ENCODE results near the gene SMARCA4. TPM values are rescaled to one million over a fixed set of nuclear protein-coding genes. Genes with fewer than 3 reads are reported as not detected.

SMARCA4 gene
- total and polyA plus RNA-seq, 2 experiments from 2014 or later, result 80.7 to 93.4 TPM

- 96% methylated on average over 6 of the region's 6 CpGs for WGBS (ENCODE audit: low lambda C conversion rate, missing lambda C conversion rate)
- Histone ChIP-seq H3K9me2 (replicated peaks; ENCODE audit: insufficient read depth) (no peaks in the 10 kb centered on the region), H2AFZ (no peak overlapping the region), H3K27me3 (no peaks in the 10 kb centered on the region), H3K4me1 (ENCODE audit: insufficient read depth) (no peaks in the 10 kb centered on the region), H3K27ac (no peak overlapping the region), H3K9me3 (ENCODE audit: low read depth) (no peaks in the 10 kb centered on the region), H3K36me3 (replicated peaks; ENCODE audit: insufficient read depth, low read depth) (no peaks in the 10 kb centered on the region), H3K79me2 (peaks cover 53% of the 10 kb centered on the region), H4K20me1 (ENCODE audit: insufficient read depth, poor library complexity, severe bottlenecking) (peaks cover 56% of the 10 kb centered on the region), H3K4me3 (no peak overlapping the region), H3K4me2 (no peak overlapping the region)
- TF ChIP-seq EZH2phosphoT487 (IDR thresholded peaks at IDR 0.05; ENCODE audit: low read depth, severe bottlenecking, unreplicated experiment) (no peak), EZH2 (IDR thresholded peaks at IDR 0.05; ENCODE audit: borderline replicate concordance) (no peak), CTCF (IDR thresholded peaks at IDR 0.05; ENCODE audit: poor library complexity) (no peak)
- no peak for DNase-seq (ENCODE audit: low spot score)
Observed at GRCh38 chr19:11108746-11109145, 147.9 kb downstream of the SMARCA4 start.

GRCh38 chr19:11111117-11111770 is 150.4 kb downstream of the SMARCA4 start:
- Histone ChIP-seq H2AFZ (no peak overlapping the region), H3K4me1 (ENCODE audit: insufficient read depth) (no peaks in the 10 kb centered on the region), H3K79me2 (peaks cover 32% of the 10 kb centered on the region), H3K9me2 (replicated peaks; ENCODE audit: insufficient read depth) (no peaks in the 10 kb centered on the region), H3K4me2 (no peak overlapping the region), H3K36me3 (replicated peaks; ENCODE audit: insufficient read depth, low read depth) (no peaks in the 10 kb centered on the region), H3K4me3 (no peak overlapping the region), H4K20me1 (ENCODE audit: insufficient read depth, poor library complexity, severe bottlenecking) (peaks cover 45% of the 10 kb centered on the region), H3K9me3 (ENCODE audit: low read depth) (no peaks in the 10 kb centered on the region), H3K27ac (no peak overlapping the region), H3K27me3 (no peaks in the 10 kb centered on the region)
- DNase-seq (ENCODE audit: low spot score), result no peak
- no peak for TF ChIP-seq EZH2 (IDR thresholded peaks at IDR 0.05; ENCODE audit: borderline replicate concordance)
- WGBS (ENCODE audit: low lambda C conversion rate, missing lambda C conversion rate), result 96% methylated on average over 15 of the region's 15 CpGs

- no peaks in the 10 kb centered on the region for H3K9me2 ChIP-seq (replicated peaks; ENCODE audit: insufficient read depth)
- H3K79me2 ChIP-seq, result peaks cover 27% of the 10 kb centered on the region
- no peak for TF ChIP-seq EZH2phosphoT487 (IDR thresholded peaks at IDR 0.05; ENCODE audit: low read depth, severe bottlenecking, unreplicated experiment)
- no peak for TF ChIP-seq CTCF (IDR thresholded peaks at IDR 0.05; ENCODE audit: poor library complexity)
- no peak for TF ChIP-seq EZH2 (IDR thresholded peaks at IDR 0.05; ENCODE audit: borderline replicate concordance)
- peaks cover 40% of the 10 kb centered on the region for H4K20me1 ChIP-seq (ENCODE audit: insufficient read depth, poor library complexity, severe bottlenecking)
- WGBS (ENCODE audit: low lambda C conversion rate, missing lambda C conversion rate), result 83% methylated on average over 6 of the region's 8 CpGs
- no peak overlapping the region for H3K4me3 ChIP-seq
- no peak overlapping the region for H2AFZ ChIP-seq
- H3K27me3 ChIP-seq, result no peaks in the 10 kb centered on the region
- H3K9me3 ChIP-seq (ENCODE audit: low read depth), result no peaks in the 10 kb centered on the region
- H3K4me2 ChIP-seq, result no peak overlapping the region
- no peaks in the 10 kb centered on the region for H3K4me1 ChIP-seq (ENCODE audit: insufficient read depth)
- no peak overlapping the region for H3K27ac ChIP-seq
- no peaks in the 10 kb centered on the region for H3K36me3 ChIP-seq (replicated peaks; ENCODE audit: insufficient read depth, low read depth)
- no peak for DNase-seq (ENCODE audit: low spot score)
Observed at GRCh38 chr19:11111771-11112144, 150.9 kb downstream of the SMARCA4 start.

Small RNAs within 50 kb of the gene (small RNA-seq; reads per million reads assigned to genes)
- gene RF02271 (not detected), gene RN7SL192P (0.16 reads per million)

Other genes starting within 250 kb of the SMARCA4 start
- gene DNM2, start 243.0 kb upstream of the SMARCA4 start, total RNA-seq, result 87.9 and 93.9 TPM in 2 replicates
- gene DNM2, start 243.0 kb upstream of the SMARCA4 start, polyA plus RNA-seq, result 130 and 132 TPM in 2 replicates
- 63.2 and 65.0 TPM in 2 replicates for gene TMED1, start 124.8 kb upstream of the SMARCA4 start, total RNA-seq
- gene TMED1, start 124.8 kb upstream of the SMARCA4 start, polyA plus RNA-seq, result 93.1 and 95.4 TPM in 2 replicates
- 3.4 and 3.7 TPM in 2 replicates for gene C19orf38, start 112.6 kb upstream of the SMARCA4 start, total RNA-seq
- gene C19orf38, start 112.6 kb upstream of the SMARCA4 start, polyA plus RNA-seq, result 0.56 and 1.5 TPM in 2 replicates
- 27.5 and 34.3 TPM in 2 replicates for gene CARM1, start 89.5 kb upstream of the SMARCA4 start, total RNA-seq
- 45.1 and 45.7 TPM in 2 replicates for gene CARM1, start 89.5 kb upstream of the SMARCA4 start, polyA plus RNA-seq
- 115 and 123 TPM in 2 replicates for gene YIPF2, start 32.4 kb upstream of the SMARCA4 start, total RNA-seq
- 80.3 and 88.3 TPM in 2 replicates for gene YIPF2, start 32.4 kb upstream of the SMARCA4 start, polyA plus RNA-seq
- gene TIMM29, start 32.2 kb upstream of the SMARCA4 start, total RNA-seq, result 19.4 and 36.2 TPM in 2 replicates
- gene TIMM29, start 32.2 kb upstream of the SMARCA4 start, polyA plus RNA-seq, result 23.0 and 24.1 TPM in 2 replicates
- 110 and 126 TPM in 2 replicates for gene LDLR, start 128.4 kb downstream of the SMARCA4 start, total RNA-seq
- 116 and 123 TPM in 2 replicates for gene LDLR, start 128.4 kb downstream of the SMARCA4 start, polyA plus RNA-seq
- 9.0 and 11.5 TPM in 2 replicates for gene SPC24, start 194.8 kb downstream of the SMARCA4 start, total RNA-seq
- 5.2 and 8.8 TPM in 2 replicates for gene SPC24, start 194.8 kb downstream of the SMARCA4 start, polyA plus RNA-seq
- gene KANK2, start 236.5 kb downstream of the SMARCA4 start, total RNA-seq, result 58.3 and 60.3 TPM in 2 replicates
- gene KANK2, start 236.5 kb downstream of the SMARCA4 start, polyA plus RNA-seq, result 35.2 and 39.6 TPM in 2 replicates

Measured in hepatocyte (in vitro differentiated cells).